Measurements from ENCODE around the gene OR2K2. TPM values are rescaled to one million over a fixed set of nuclear protein-coding genes. Genes with fewer than 3 reads are reported as not detected.
"Not testable (repeated sequence)": the region's sequence is repeated elsewhere in the genome, so short reads cannot be mapped to it uniquely, and the experiment has no call there.

Gene OR2K2
- total and polyA plus RNA-seq, 10 of the 15 experiments (the other 5 are each of a cell fraction or from before 2014, with no cell fraction given), result 0.12 TPM; not detected in 9

DNA sequence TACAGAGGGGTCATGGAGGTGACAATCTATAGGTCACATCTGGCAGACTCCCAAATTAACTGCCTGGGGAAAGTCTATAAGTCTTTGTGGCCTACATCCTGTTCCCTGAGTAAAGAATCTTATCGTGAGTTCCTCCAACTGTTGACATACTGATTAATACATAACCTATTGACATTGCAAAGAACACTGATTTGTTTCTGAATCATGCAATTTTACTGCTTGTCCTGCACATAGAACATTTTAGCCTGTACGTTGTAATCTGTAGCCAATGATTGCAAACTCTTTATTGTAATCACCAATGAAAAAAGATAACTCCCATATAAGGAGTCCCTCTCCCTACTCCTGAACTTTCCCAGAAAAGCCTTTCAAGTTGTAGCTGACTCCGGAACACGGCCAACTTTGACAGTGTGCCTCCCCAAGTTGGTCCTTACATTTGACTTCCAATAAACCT lies 18.8 kb upstream of the OR2K2 start (continued):
- TF ChIP-seq PRDM15 (CRISPR knock-in tag; IDR thresholded peaks at IDR 0.05) (no peak), RELA (IDR thresholded peaks at IDR 0.05; ENCODE audit: borderline replicate concordance, partially characterized antibody) (no peak)

DNA sequence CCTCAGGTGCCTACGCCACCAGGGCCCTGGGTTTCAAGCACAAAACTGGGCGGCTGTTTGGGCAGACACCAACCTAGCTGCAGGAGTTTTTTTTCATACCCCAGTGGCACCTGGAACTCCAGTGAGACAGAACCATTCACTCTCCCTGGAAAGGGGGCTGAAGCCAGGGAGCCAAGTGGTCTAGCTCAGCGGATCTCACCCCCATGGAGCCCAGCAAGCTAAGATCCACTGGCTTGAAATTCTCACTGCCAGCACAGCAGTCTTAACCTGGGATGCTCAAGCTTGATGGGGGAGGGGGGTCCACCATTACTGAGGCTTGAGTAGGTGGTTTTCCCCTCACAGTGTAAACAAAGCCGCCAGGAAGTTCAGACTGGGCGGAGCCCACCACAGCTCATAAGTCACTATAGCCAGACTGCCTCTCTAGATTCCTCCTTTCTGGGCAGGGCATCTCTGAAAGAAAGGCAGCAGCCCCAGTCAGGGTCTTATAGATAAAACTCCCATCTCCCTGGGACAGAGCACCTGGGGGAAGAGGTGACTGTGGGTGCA lies 4.4 kb upstream of the OR2K2 start:
- H3K27ac ChIP-seq (ENCODE audit: control insufficient read depth, insufficient read depth); H3K79me2 ChIP-seq (ENCODE audit: control insufficient read depth, insufficient read depth, low read length); in situ Hi-C loops (cut with MboI); H2AFZ ChIP-seq (ENCODE audit: control insufficient read depth, low read depth, low read length); H3K4me2 ChIP-seq (ENCODE audit: control insufficient read depth, insufficient read depth); H3K9ac ChIP-seq (ENCODE audit: control insufficient read depth, insufficient read depth, low read length); H3K4me3 ChIP-seq; DNase-seq (ENCODE audit: low read depth, low spot score); H4K20me1 ChIP-seq (ENCODE audit: control insufficient read depth, insufficient read depth); ATAC-seq; FAIRE-seq; RAD21 ChIA-PET (ENCODE audit: unreplicated experiment); POLR2A ChIA-PET; CTCF ChIA-PET; H3K27me3 ChIP-seq (replicated peaks in 1 of 2; ENCODE audit: control insufficient read depth in 2 of 2, insufficient read depth in 2 of 2, low read length in 1 of 2); intact Hi-C loops (cut with micrococcal nuclease; ENCODE audit: unreplicated experiment); H3K9me3 ChIP-seq (replicated peaks; ENCODE audit: control insufficient read depth, insufficient read depth, low read length); H3K36me3 ChIP-seq (ENCODE audit: control insufficient read depth in 2 of 2, insufficient read depth in 2 of 2, low read length in 1 of 2); H3K4me1 ChIP-seq (ENCODE audit: control insufficient read depth, insufficient read depth, low read length); BruUV-seq (replicated peaks): not testable (repeated sequence)
- SMC1A ChIA-PET (ENCODE audit: uncharacterized antibody, unreplicated experiment), result interaction anchor here (1.4 kb wide), 1 partner anchor 27 kb away, joined by 5 read pairs; no protein-coding TSS in a partner anchor
- WGBS (ENCODE audit: insufficient coverage, insufficient replicate concordance, low lambda C conversion rate, missing lambda C conversion rate), result 29% methylated on average over 5 of the region's 5 CpGs
